GM23248 (cell line): ENCODE results near the gene POMGNT1. TPM values are rescaled to one million over a fixed set of nuclear protein-coding genes. Genes with fewer than 3 reads are reported as not detected.

Experiments
- DNase-seq: peaks from one replicate; pipeline ENCODE4 v3.0.0-alpha.2; 2015
- H2AFZ ChIP-seq: fragments of 200-600 bp; sonication (generic); 2 replicates; pipeline ENCODE4 v1.6.1; 2016; ENCODE audit warnings: antibody characterized with exemption
- H3F3A ChIP-seq: fragments of 200-600 bp; sonication (generic); 2 replicates; pipeline ENCODE4 v1.6.1; 2016; ENCODE audit warnings: mild to moderate bottlenecking, antibody characterized with exemption, mixed run types; ENCODE audit not compliant: insufficient read depth
- H3K27ac ChIP-seq: fragments of 200-600 bp; sonication (generic); 2 replicates; pipeline ENCODE4 v1.5.1; 2016; ENCODE audit warnings: mild to moderate bottlenecking
- H3K27me3 ChIP-seq: fragments of 200-600 bp; sonication (generic); replicated peaks from 2 replicates; pipeline ENCODE4 v1.6.1; 2016; ENCODE audit warnings: mild to moderate bottlenecking; ENCODE audit not compliant: insufficient read depth
- H3K36me3 ChIP-seq: fragments of 200-600 bp; sonication (generic); 2 replicates; pipeline ENCODE4 v1.6.1; 2016; ENCODE audit warnings: low read depth, mild to moderate bottlenecking
- H3K4me1 ChIP-seq: fragments of 200-600 bp; sonication (generic); 2 replicates; pipeline ENCODE4 v1.6.1; 2016; ENCODE audit warnings: mild to moderate bottlenecking; ENCODE audit not compliant: insufficient read depth
- H3K4me2 ChIP-seq: fragments of 200-600 bp; sonication (generic); one replicate; pipeline ENCODE4 v1.6.1; 2016; ENCODE audit warnings: mild to moderate bottlenecking; ENCODE audit not compliant: unreplicated experiment
- H3K4me3 ChIP-seq: fragments of 200-600 bp; sonication (generic); 2 replicates; pipeline ENCODE4 v1.5.1; 2016; ENCODE audit warnings: mild to moderate bottlenecking
- H3K79me2 ChIP-seq: fragments of 200-600 bp; sonication (generic); 2 replicates; pipeline ENCODE4 v1.6.1; 2016; ENCODE audit warnings: mild to moderate bottlenecking; ENCODE audit not compliant: insufficient read depth
- H3K9ac ChIP-seq: fragments of 200-600 bp; sonication (generic); 2 replicates; pipeline ENCODE4 v1.6.1; 2016; ENCODE audit warnings: mild to moderate bottlenecking
- H3K9me2 ChIP-seq: fragments of 200-600 bp; sonication (generic); 2 replicates; pipeline ENCODE4 v1.6.1; 2016; ENCODE audit warnings: mixed run types, mild to moderate bottlenecking, moderate library complexity; ENCODE audit not compliant: insufficient read depth
- H3K9me3 ChIP-seq: fragments of 200-600 bp; sonication (generic); one replicate; pipeline ENCODE4 v1.6.1; 2017; ENCODE audit warnings: low read depth
- H4K20me1 ChIP-seq: fragments of 200-600 bp; sonication (generic); 2 replicates; pipeline ENCODE4 v1.6.0; 2016; ENCODE audit not compliant: insufficient read depth
- EZH2 ChIP-seq: fragments of 200-600 bp; sonication (generic); IDR thresholded peaks from 2 replicates; pipeline ENCODE4 v1.6.1; 2018; ENCODE audit warnings: antibody characterized with exemption, mild to moderate bottlenecking; ENCODE audit not compliant: insufficient read depth, poor library complexity, severe bottlenecking
- EZH2phosphoT487 ChIP-seq: fragments of 200-600 bp; sonication (generic); IDR thresholded peaks from 2 replicates; pipeline ENCODE4 v1.6.1; 2018; ENCODE audit warnings: antibody characterized with exemption, moderate library complexity, mild to moderate bottlenecking, low read depth; ENCODE audit not compliant: insufficient read depth
- WGBS, 2 experiments: methylation state at CpG; one replicate each; pipeline ENCODE4 v1.1.6; 2015 to 2017; ENCODE audit warnings: low lambda C conversion rate in 2 of 2, low coverage in 1 of 2; ENCODE audit errors: missing lambda C conversion rate in 2 of 2; 5-methylcytosine and 5-hydroxymethylcytosine counted together
- in situ Hi-C: fragments of 300-500 bp; cut with MboI; formaldehyde crosslinking; loops from 2 replicates; pipeline ENCODE4 v1.15.0; 2020
- polyA plus RNA-seq: library from polyadenylated mRNA; unstranded; fragments of >200 nt; fragmentation: Nextera tagmentation; extraction: Ambion mirVana; gene quantifications from 2 replicates; pipeline ENCODE4 v1.2.1, GENCODE V29; 2016
- total RNA-seq: library from RNA; depleted of rRNA; stranded (reverse); fragments of >200 nt; shearing (Covaris generic); gene quantifications from 2 replicates; pipeline ENCODE4 v1.2.3, GENCODE V29; 2014

Gene POMGNT1
- total and polyA plus RNA-seq, 2 experiments from 2014 or later: 57.6 to 79.1 TPM

- Histone ChIP-seq H3K36me3 (no peaks in the 10 kb centered on the region), H3K27me3 (no peaks in the 10 kb centered on the region), H3K27ac (no peak overlapping the region), H3K4me3 (no peak overlapping the region), H3F3A (no peaks in the 10 kb centered on the region), H3K4me2 (no peak overlapping the region), H3K9ac (no peak overlapping the region), H4K20me1 (no peaks in the 10 kb centered on the region), H3K79me2 (peaks cover 6% of the 10 kb centered on the region), H2AFZ (no peak overlapping the region), H3K4me1 (peaks cover 9% of the 10 kb centered on the region; the same call in 1 of the 2 replicates), H3K9me3 (no peaks in the 10 kb centered on the region), H3K9me2 (no peaks in the 10 kb centered on the region)
- TF ChIP-seq EZH2: no peak
- no peak for TF ChIP-seq EZH2phosphoT487
- no peak for DNase-seq
- in situ Hi-C loops: no loop called here
- WGBS, 2 experiments: 94 to 99% methylated on average over 7 of the region's 7 CpGs
Observed at GRCh38 chr1:46193285-46193684, 4.9 kb downstream of the POMGNT1 start.

- no peak overlapping the region for H3K9ac ChIP-seq
- in situ Hi-C loops: no loop called here
- no peak for DNase-seq
- H2AFZ ChIP-seq: no peak overlapping the region
- H3K27ac ChIP-seq: no peak overlapping the region
- no peaks in the 10 kb centered on the region for H3K27me3 ChIP-seq
- H3K36me3 ChIP-seq: no peaks in the 10 kb centered on the region
- no peaks in the 10 kb centered on the region for H3K9me3 ChIP-seq
- H3K9me2 ChIP-seq: no peaks in the 10 kb centered on the region
- no peaks in the 10 kb centered on the region for H3K79me2 ChIP-seq
- 83% methylated on average over 10 of the region's 10 CpGs for WGBS, 2 experiments
- H3F3A ChIP-seq: no peaks in the 10 kb centered on the region
- no peaks in the 10 kb centered on the region for H4K20me1 ChIP-seq
- H3K4me2 ChIP-seq: no peak overlapping the region
- no peak overlapping the region for H3K4me3 ChIP-seq
- TF ChIP-seq EZH2: no peak
- no peak for TF ChIP-seq EZH2phosphoT487
- peaks cover 3% of the 10 kb centered on the region; the same call in 1 of the 2 replicates for H3K4me1 ChIP-seq
Observed at GRCh38 chr1:46192171-46192570, 6.1 kb downstream of the POMGNT1 start.

GRCh38 chr1:46191033-46191701 lies 7.1 kb downstream of the POMGNT1 start:
- H2AFZ ChIP-seq: no peak overlapping the region
- H3K9me2 ChIP-seq: no peaks in the 10 kb centered on the region
- no peak overlapping the region for H3K4me3 ChIP-seq
- no peak for DNase-seq
- H3K36me3 ChIP-seq: no peaks in the 10 kb centered on the region
- no peaks in the 10 kb centered on the region for H3K79me2 ChIP-seq
- no peaks in the 10 kb centered on the region for H3K27me3 ChIP-seq
- no peaks in the 10 kb centered on the region for H3K4me1 ChIP-seq
- TF ChIP-seq EZH2phosphoT487: no peak
- no peak for TF ChIP-seq EZH2
- in situ Hi-C loops: no loop called here
- H3K27ac ChIP-seq: no peak overlapping the region
- no peak overlapping the region for H3K4me2 ChIP-seq
- no peaks in the 10 kb centered on the region for H4K20me1 ChIP-seq
- no peaks in the 10 kb centered on the region for H3K9me3 ChIP-seq
- H3K9ac ChIP-seq: no peak overlapping the region
- H3F3A ChIP-seq: no peaks in the 10 kb centered on the region
- WGBS, 2 experiments: 97% methylated on average over 9 of the region's 9 CpGs

- TF ChIP-seq EZH2phosphoT487 (no peak), EZH2 (no peak)
- in situ Hi-C loops: no loop called here
Observed at GRCh38 chr1:46190539-46190938, 7.7 kb downstream of the POMGNT1 start.

More at GRCh38 chr1:46190539-46190938, 7.7 kb downstream of the POMGNT1 start:
- no peak for DNase-seq
- no peaks in the 10 kb centered on the region for H3K9me3 ChIP-seq
- H3K9me2 ChIP-seq: no peaks in the 10 kb centered on the region
- no peaks in the 10 kb centered on the region for H3F3A ChIP-seq
- H2AFZ ChIP-seq: no peak overlapping the region
- no peak overlapping the region for H3K27ac ChIP-seq
- no peaks in the 10 kb centered on the region for H3K79me2 ChIP-seq
- H3K4me2 ChIP-seq: no peak overlapping the region
- H3K4me1 ChIP-seq: no peaks in the 10 kb centered on the region
- no peaks in the 10 kb centered on the region for H3K36me3 ChIP-seq
- no peak overlapping the region for H3K9ac ChIP-seq
- H3K27me3 ChIP-seq: no peaks in the 10 kb centered on the region
- H3K4me3 ChIP-seq: no peak overlapping the region
- H4K20me1 ChIP-seq: no peaks in the 10 kb centered on the region
- 69 to 72% methylated on average over 3 of the region's 3 CpGs for WGBS, 2 experiments
